GM12801 (cell line): ENCODE data around the gene PARVB.

Experiments
- TF ChIP-seq, protein P1 (sequence below): IDR thresholded peaks from one replicate; pipeline ENCODE4 v1.5.1; 2011; ENCODE audit warnings: control low read depth; ENCODE audit not compliant: insufficient read length; ENCODE audit errors: extremely low read depth

Gene PARVB

DNA sequence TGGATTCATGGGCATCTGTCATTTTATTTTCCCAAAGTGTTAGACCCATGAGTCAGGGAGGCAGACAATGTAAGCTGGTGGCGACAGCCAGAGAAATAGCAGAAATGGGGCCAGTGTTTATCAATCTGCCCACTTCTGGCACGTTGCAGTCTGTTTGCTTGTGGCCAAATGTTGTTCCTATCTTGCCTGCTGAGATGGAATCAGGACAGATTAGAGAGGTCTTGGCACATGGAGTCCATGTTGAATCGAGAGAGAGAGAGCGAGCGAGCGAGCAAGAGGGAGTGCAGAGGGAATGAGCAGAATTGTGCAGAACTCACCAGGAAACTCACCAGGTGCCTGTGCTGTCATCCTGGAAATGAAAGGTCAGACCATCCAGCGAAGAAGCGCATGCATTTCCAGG, 134.7 kb downstream of the PARVB start:
- TF ChIP-seq, protein P1, sequence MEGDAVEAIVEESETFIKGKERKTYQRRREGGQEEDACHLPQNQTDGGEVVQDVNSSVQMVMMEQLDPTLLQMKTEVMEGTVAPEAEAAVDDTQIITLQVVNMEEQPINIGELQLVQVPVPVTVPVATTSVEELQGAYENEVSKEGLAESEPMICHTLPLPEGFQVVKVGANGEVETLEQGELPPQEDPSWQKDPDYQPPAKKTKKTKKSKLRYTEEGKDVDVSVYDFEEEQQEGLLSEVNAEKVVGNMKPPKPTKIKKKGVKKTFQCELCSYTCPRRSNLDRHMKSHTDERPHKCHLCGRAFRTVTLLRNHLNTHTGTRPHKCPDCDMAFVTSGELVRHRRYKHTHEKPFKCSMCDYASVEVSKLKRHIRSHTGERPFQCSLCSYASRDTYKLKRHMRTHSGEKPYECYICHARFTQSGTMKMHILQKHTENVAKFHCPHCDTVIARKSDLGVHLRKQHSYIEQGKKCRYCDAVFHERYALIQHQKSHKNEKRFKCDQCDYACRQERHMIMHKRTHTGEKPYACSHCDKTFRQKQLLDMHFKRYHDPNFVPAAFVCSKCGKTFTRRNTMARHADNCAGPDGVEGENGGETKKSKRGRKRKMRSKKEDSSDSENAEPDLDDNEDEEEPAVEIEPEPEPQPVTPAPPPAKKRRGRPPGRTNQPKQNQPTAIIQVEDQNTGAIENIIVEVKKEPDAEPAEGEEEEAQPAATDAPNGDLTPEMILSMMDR: no peak

DNA sequence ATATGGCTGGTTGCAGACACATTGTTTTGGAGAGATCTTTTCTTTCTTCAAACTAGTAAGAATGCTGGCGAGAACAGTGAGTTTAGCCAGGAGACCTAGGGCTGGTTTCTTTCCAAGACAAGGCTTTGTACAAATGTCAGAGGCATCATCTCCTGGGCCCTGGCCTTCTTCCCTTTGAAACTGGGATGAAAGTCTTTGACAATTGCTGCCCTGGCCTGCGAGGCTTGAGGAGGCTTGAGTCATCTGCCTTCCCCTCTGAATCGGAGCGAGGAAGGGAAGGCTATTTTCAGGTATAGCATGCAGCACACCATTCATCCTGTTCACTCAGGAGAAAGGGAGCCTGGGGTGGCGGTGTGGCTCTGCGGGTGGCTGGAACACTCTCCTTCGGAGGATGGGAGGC, 135.1 kb downstream of the PARVB start:
- TF ChIP-seq, protein P1: no peak

DNA sequence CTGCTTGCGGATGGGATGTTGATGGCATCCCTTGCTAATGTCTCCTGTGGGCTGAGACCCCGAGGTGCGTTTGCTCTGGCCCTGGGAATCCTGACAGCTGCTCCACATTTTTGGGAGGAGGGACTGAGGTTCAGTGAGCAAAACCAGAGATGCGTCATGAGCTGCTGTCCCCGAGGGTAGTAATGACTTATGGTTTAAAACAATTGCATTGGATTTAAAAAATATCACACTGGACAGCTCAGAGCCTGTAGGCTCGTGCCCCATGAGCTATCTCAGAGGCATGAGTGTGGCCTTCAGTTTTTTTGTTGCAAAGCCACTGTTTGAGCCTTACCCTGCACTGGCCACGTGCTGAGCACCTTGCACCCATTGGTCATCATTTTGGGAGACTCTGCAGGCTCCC, 135.7 kb downstream of the PARVB start:
- TF ChIP-seq, protein P1: no peak

DNA sequence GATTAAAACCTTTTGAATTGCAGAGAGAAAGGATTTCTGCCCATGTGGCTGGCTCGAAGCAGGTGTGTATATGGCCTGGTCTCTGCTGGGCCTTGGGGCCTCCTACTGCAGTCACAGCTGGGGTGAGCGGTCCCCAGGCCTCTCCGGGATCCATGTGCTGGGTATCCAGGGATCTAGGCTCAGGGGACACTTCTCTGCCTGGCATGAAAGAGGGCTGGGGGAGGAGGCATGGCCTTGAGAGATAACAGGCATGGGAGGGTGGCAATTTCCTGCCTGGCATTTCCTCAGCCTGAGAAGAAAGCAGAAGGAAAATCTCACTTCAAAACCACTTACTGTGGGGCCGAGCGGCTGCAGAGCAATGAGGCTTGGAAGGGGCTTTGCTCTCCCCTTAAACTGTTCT, 136.3 kb downstream of the PARVB start:
- TF ChIP-seq, protein P1: no peak

DNA sequence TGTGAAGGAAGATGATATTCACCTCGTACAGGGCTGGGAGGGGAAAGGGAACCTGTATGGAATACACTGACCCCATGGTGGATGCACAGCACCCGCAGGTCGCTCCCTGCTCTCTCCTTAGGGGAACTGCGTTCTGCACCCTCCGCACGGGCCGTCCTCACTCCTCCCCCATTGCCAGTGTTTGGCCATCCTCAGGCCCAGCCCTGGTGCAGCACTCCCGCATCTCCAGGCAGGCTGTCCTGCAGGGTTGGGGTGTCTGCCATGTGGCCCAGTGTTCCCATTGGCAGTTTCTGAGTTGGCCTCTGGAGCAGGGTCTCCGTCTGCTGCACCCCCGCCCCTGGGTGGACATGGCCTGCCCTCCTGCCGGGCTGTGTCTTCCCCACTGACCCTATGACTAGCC, 137.6 kb downstream of the PARVB start:
- TF ChIP-seq, protein P1: no peak

DNA sequence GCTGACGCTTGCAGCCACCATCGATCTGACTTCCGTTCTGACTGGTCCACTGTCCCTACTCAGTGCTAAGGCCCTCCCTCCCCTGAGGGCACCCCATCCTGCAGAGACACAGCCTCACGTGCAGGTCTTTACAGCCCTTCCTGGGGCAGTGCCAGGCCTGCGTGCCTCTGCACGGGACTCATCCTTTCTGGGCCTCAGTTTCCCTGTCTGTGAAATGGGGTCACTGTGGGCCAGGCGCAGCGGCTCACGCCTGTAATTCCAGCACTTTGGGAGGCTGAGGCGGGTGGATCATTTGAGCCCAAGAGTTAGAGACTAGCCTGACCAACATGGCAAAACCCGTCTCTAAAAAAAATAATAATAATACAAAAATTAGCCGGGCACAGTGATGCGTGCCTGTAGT, 138.9 kb downstream of the PARVB start:
- TF ChIP-seq, protein P1: no peak

DNA sequence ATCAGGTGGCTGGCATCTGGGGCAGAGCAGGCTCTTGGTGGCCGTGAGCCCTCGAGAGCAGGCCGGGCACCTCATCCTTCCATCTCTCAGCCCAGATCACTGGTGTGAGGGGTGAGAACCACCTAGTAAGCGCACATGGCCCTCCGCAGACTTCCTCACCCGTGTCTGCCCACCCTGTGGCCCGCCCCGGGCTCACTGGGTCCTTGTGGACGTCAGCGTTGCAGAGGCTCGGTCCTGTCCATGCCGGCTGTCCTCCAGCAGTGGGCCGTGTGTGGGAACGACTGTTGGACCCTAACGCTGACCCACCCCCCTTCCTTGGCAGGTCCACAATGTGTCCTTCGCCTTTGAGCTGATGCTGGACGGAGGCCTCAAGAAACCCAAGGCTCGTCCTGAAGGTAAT, 139.4 kb downstream of the PARVB start:
- TF ChIP-seq, protein P1: no peak

DNA sequence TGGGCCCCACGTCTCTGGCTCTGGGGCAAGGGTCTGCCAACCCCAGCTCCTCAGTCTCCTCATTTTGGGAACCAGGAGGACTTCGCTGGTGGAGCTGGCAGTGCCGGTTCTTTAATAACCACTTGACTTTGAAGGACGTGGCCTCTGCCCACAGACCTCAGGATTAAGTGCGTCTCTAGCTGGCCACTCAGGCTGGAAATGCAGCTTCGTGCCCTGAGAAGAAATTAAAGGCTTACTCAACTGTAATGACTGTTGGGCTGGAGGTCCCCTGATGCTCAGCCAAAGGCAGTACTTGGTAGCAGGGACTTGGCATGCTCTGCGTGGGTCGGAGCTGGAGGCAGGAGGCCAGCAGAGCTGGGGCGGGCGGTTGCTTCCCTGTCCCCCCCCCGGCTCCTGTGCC, 139.9 kb downstream of the PARVB start:
- TF ChIP-seq, protein P1: no peak
